ENCODE results near the gene TRIM47.

Gene TRIM47

DNA sequence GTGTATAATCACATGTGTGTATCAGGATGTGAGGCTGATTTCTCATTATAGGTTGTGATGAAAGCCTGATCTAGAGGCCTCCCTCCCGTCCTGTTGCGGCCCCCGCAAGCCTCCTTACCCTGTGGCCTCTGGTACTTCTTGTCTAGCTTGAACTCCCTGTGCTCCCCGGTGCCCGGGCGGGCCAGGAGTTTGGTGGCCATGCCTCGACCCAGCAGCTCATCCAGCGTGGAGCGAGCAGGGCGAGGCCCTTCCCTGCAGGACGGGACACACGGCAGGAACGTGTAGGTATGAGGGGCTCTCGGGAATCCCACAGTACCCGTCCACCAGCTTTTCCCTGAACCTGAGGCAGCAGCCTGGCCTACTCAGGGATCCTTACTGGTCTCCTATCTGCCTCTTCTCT lies 47.5 kb upstream of the TRIM47 start:
- peaks cover 42% of the 10 kb centered on the region; the same call in 1 of the 2 replicates for H3K36me3 ChIP-seq (ENCODE audit: insufficient read depth, low read length)
- H3K79me2 ChIP-seq (ENCODE audit: insufficient read depth, low read length) = no peaks in the 10 kb centered on the region
- no peak overlapping the region for H3K4me2 ChIP-seq (ENCODE audit: low read length)
- H3F3A ChIP-seq (ENCODE audit: insufficient read depth, low read length) = no peaks in the 10 kb centered on the region; the same call in 1 of the 2 replicates
- no peaks in the 10 kb centered on the region for H3K27me3 ChIP-seq (ENCODE audit: insufficient read depth, low read length)
- TF ChIP-seq EZH2 (IDR thresholded peaks at IDR 0.05; ENCODE audit: borderline replicate concordance, low read length) = no peak
- TF ChIP-seq CTCF (IDR thresholded peaks at IDR 0.05; ENCODE audit: low read length) = no peak
- H3K4me1 ChIP-seq (ENCODE audit: insufficient read depth, low read length, severe bottlenecking) = no peaks in the 10 kb centered on the region
- H3K9me2 ChIP-seq (ENCODE audit: low read depth, low read length) = no peaks in the 10 kb centered on the region
- no peak overlapping the region for H3K27ac ChIP-seq (ENCODE audit: low read depth, low read length, poor library complexity, severe bottlenecking)
- no peaks in the 10 kb centered on the region for H4K20me1 ChIP-seq (ENCODE audit: insufficient read depth, low read length)
- no peak overlapping the region for H2AFZ ChIP-seq (ENCODE audit: low read length)
- no peak overlapping the region for H3K4me3 ChIP-seq (ENCODE audit: low read depth, low read length, poor library complexity, severe bottlenecking)
- H3K9ac ChIP-seq (ENCODE audit: low read length) = no peak overlapping the region
- no peaks in the 10 kb centered on the region for H3K9me3 ChIP-seq (ENCODE audit: low read length)

DNA sequence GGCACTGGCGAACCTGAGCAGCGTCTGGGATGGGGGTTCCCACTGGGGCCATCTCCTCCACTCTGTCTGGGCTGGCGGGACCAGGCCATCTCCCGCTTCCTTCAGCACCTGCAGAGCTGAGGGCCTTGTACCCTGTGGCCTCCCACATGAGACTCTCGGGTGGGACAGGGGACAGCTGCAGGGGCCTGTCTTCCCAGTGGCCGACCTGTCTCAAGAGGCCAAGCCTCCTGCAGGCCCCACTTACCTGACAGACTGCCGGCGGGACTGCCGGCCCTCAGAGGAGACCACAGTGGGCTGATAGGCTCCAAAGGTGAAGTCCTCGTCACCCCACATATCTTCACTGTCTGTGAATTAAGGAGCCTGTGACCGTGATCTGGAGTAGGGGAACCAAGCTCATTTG lies 46.7 kb upstream of the TRIM47 start:
- Histone ChIP-seq H3K4me2 (ENCODE audit: low read length) (no peak overlapping the region), H3K9ac (ENCODE audit: low read length) (no peak overlapping the region), H3K9me3 (ENCODE audit: low read length) (no peaks in the 10 kb centered on the region), H3K4me1 (ENCODE audit: insufficient read depth, low read length, severe bottlenecking) (no peaks in the 10 kb centered on the region), H4K20me1 (ENCODE audit: insufficient read depth, low read length) (no peaks in the 10 kb centered on the region), H3K27ac (ENCODE audit: low read depth, low read length, poor library complexity, severe bottlenecking) (no peak overlapping the region), H3K4me3 (ENCODE audit: low read depth, low read length, poor library complexity, severe bottlenecking) (no peak overlapping the region), H3K79me2 (ENCODE audit: insufficient read depth, low read length) (no peaks in the 10 kb centered on the region), H2AFZ (ENCODE audit: low read length) (no peak overlapping the region), H3F3A (ENCODE audit: insufficient read depth, low read length) (no peaks in the 10 kb centered on the region; the same call in 1 of the 2 replicates), H3K36me3 (ENCODE audit: insufficient read depth, low read length) (peaks cover 42% of the 10 kb centered on the region; the same call in 1 of the 2 replicates), H3K9me2 (ENCODE audit: low read depth, low read length) (no peaks in the 10 kb centered on the region), H3K27me3 (ENCODE audit: insufficient read depth, low read length) (no peaks in the 10 kb centered on the region)
- no peak for TF ChIP-seq EZH2 (IDR thresholded peaks at IDR 0.05; ENCODE audit: borderline replicate concordance, low read length)
- TF ChIP-seq CTCF (IDR thresholded peaks at IDR 0.05; ENCODE audit: low read length) = no peak

GRCh38 chr17:75922963-75923874 lies 44.8 kb upstream of the TRIM47 start:
- no peak overlapping the region for H3K4me3 ChIP-seq (ENCODE audit: low read depth, low read length, poor library complexity, severe bottlenecking)
- H3K4me1 ChIP-seq (ENCODE audit: insufficient read depth, low read length, severe bottlenecking) = no peaks in the 10 kb centered on the region
- H3K4me2 ChIP-seq (ENCODE audit: low read length) = no peak overlapping the region
- no peaks in the 10 kb centered on the region for H3K79me2 ChIP-seq (ENCODE audit: insufficient read depth, low read length)
- TF ChIP-seq EZH2 (IDR thresholded peaks at IDR 0.05; ENCODE audit: borderline replicate concordance, low read length) = no peak
- no peak for TF ChIP-seq CTCF (IDR thresholded peaks at IDR 0.05; ENCODE audit: low read length)
- peaks cover 48% of the 10 kb centered on the region; the same call in 1 of the 2 replicates for H3K36me3 ChIP-seq (ENCODE audit: insufficient read depth, low read length)
- no peaks in the 10 kb centered on the region for H3K9me2 ChIP-seq (ENCODE audit: low read depth, low read length)
- H3K27ac ChIP-seq (ENCODE audit: low read depth, low read length, poor library complexity, severe bottlenecking) = no peak overlapping the region
- H3K9ac ChIP-seq (ENCODE audit: low read length) = no peak overlapping the region
- no peak overlapping the region for H2AFZ ChIP-seq (ENCODE audit: low read length)
- H3K9me3 ChIP-seq (ENCODE audit: low read length) = no peaks in the 10 kb centered on the region
- no peaks in the 10 kb centered on the region for H3K27me3 ChIP-seq (ENCODE audit: insufficient read depth, low read length)
- no peaks in the 10 kb centered on the region for H3F3A ChIP-seq (ENCODE audit: insufficient read depth, low read length)
- no peaks in the 10 kb centered on the region for H4K20me1 ChIP-seq (ENCODE audit: insufficient read depth, low read length)
